ENCODE results near the gene LAMC1. TPM values are rescaled to one million over a fixed set of nuclear protein-coding genes. Genes with fewer than 3 reads are reported as not detected.

The LAMC1 gene
- total RNA-seq, 1 experiment from 2014 or later, result 113 TPM

GRCh38 chr1:183000167-183000962 is 22.9 kb upstream of the LAMC1 start:
- TF ChIP-seq CTCF (IDR thresholded peaks at IDR 0.05) (no peak), POLR2AphosphoS5 (IDR thresholded peaks at IDR 0.05; ENCODE audit: low read depth, low read length) (no peak), SIN3A (IDR thresholded peaks at IDR 0.05; ENCODE audit: borderline replicate concordance, insufficient read depth, low read depth, low read length) (no peak), TCF7L2 (IDR thresholded peaks at IDR 0.05; ENCODE audit: low read depth, low read length) (no peak)
- H3K27me3 ChIP-seq (ENCODE audit: control insufficient read depth, insufficient read depth, low read length), result no peaks in the 10 kb centered on the region
- ChIA-PET CTCF (no interaction called here), POLR2A (no interaction called here)
- no peaks in the 10 kb centered on the region for H3K36me3 ChIP-seq (ENCODE audit: control insufficient read depth, insufficient read depth, low read length)
- intact Hi-C loops (cut with micrococcal nuclease; ENCODE audit: unreplicated experiment) (no loop called here), in situ Hi-C loops (cut with HindIII; ENCODE audit: low pct_unique_long_range_greater_than_20kb, low sequenced_read_pairs) (no loop called here)
- BruUV-seq (replicated peaks), result no TSS peak
- H3K4me1 ChIP-seq (ENCODE audit: control insufficient read depth, insufficient read depth, low read length), result no peaks in the 10 kb centered on the region
- H3K9me3 ChIP-seq (ENCODE audit: control insufficient read depth, insufficient read depth, low read depth, low read length), result no peaks in the 10 kb centered on the region
- H3K4me3 ChIP-seq (ENCODE audit: low read depth in 2 of 2, low read length in 2 of 2), result no peak overlapping the region
- ATAC-seq (no peak), DNase-seq (ENCODE audit: low read depth, low spot score) (no peak)
- H3K27ac ChIP-seq (ENCODE audit: low read length), result no peak overlapping the region

- no peak for TF ChIP-seq SIN3A (IDR thresholded peaks at IDR 0.05; ENCODE audit: borderline replicate concordance, insufficient read depth, low read depth, low read length)
- no peak for TF ChIP-seq CTCF (IDR thresholded peaks at IDR 0.05)
- no peak for TF ChIP-seq POLR2AphosphoS5 (IDR thresholded peaks at IDR 0.05; ENCODE audit: low read depth, low read length)
- no peak for TF ChIP-seq REST (IDR thresholded peaks at IDR 0.05; ENCODE audit: insufficient read depth in 1 of 2, low read depth in 2 of 2, low read length in 1 of 2)
- TF ChIP-seq TCF7L2 (IDR thresholded peaks at IDR 0.05; ENCODE audit: low read depth, low read length), result no peak
- intact Hi-C loops (cut with micrococcal nuclease; ENCODE audit: unreplicated experiment), result no loop called here
These were observed 21.0 kb upstream of the LAMC1 start for GRCh38 chr1:183002267-183002666.

More at GRCh38 chr1:183002267-183002666, 21.0 kb upstream of the LAMC1 start:
- Histone ChIP-seq H3K27me3 (ENCODE audit: control insufficient read depth, insufficient read depth, low read length) (no peaks in the 10 kb centered on the region), H3K9me3 (ENCODE audit: control insufficient read depth, insufficient read depth, low read depth, low read length) (no peaks in the 10 kb centered on the region), H3K36me3 (ENCODE audit: control insufficient read depth, insufficient read depth, low read length) (no peaks in the 10 kb centered on the region), H3K4me1 (ENCODE audit: control insufficient read depth, insufficient read depth, low read length) (no peaks in the 10 kb centered on the region), H3K27ac (ENCODE audit: low read length) (no peak overlapping the region), H3K4me3 (ENCODE audit: low read depth in 2 of 2, low read length in 2 of 2) (no peak overlapping the region)
- no peak for DNase-seq (ENCODE audit: low read depth, low spot score)
- ChIA-PET POLR2A (no interaction called here), CTCF (no interaction called here)
- no peak for ATAC-seq
- no TSS peak for BruUV-seq (replicated peaks)
- in situ Hi-C loops (cut with HindIII; ENCODE audit: low pct_unique_long_range_greater_than_20kb, low sequenced_read_pairs), result no loop called here

All from Panc1 (cell line).